Activated naive CD8-positive, alpha-beta T cell treated with anti-CD3 and anti-CD28 coated beads, Interleukin-2, amount 10 ng/mL, durations not matched to agents 7 days and 5 days (primary cell): ENCODE data around the gene MT4. TPM values are rescaled to one million over a fixed set of nuclear protein-coding genes. Genes with fewer than 3 reads are reported as not detected.
"Not testable (repeated sequence)": the region's sequence is repeated elsewhere in the genome, so short reads cannot be mapped to it uniquely, and the experiment has no call there.

Experiments used
- ATAC-seq: fragments of 150-1000 bp; cut with Tn5 transposase; one replicate; pipeline ENCODE4 v1.10.0; 2021; ENCODE audit warnings: low read depth, moderate library complexity
- POLR2A ChIA-PET: fragments of 350-600 bp; sonication (Branson Sonifier 250); formaldehyde crosslinking; loops from one replicate; lab custom pipeline; 2021; ENCODE audit warnings: antibody characterized with exemption; lab: Charles Lee
- DNase-seq: peaks from one replicate; pipeline ENCODE4 v3.0.0; 2021
- H3K27ac Mint-ChIP-seq: one replicate; pipeline ENCODE4 v1.8.0; 2022; ENCODE audit warnings: mild to moderate bottlenecking, mixed read lengths
- H3K27me3 Mint-ChIP-seq: one replicate; pipeline ENCODE4 v1.8.0; 2022; ENCODE audit warnings: mild to moderate bottlenecking, moderate library complexity, mixed read lengths
- H3K36me3 Mint-ChIP-seq: one replicate; pipeline ENCODE4 v1.8.0; 2021; ENCODE audit warnings: mild to moderate bottlenecking, mixed read lengths
- H3K4me1 Mint-ChIP-seq: one replicate; pipeline ENCODE4 v1.8.0; 2021; ENCODE audit warnings: mixed read lengths
- H3K4me3 Mint-ChIP-seq: one replicate; pipeline ENCODE4 v1.8.0; 2022; ENCODE audit warnings: mild to moderate bottlenecking, moderate library complexity, mixed read lengths
- H3K9me3 Mint-ChIP-seq: one replicate; pipeline ENCODE4 v1.8.0; 2021; ENCODE audit warnings: mixed read lengths
- total RNA-seq, 2 experiments: library from RNA; stranded (reverse); gene quantifications; one replicate each; pipeline ENCODE4 v1.2.3, GENCODE V29; 2021

MT4 gene
- total RNA-seq, 2 experiments from 2014 or later, result not detected

DNA sequence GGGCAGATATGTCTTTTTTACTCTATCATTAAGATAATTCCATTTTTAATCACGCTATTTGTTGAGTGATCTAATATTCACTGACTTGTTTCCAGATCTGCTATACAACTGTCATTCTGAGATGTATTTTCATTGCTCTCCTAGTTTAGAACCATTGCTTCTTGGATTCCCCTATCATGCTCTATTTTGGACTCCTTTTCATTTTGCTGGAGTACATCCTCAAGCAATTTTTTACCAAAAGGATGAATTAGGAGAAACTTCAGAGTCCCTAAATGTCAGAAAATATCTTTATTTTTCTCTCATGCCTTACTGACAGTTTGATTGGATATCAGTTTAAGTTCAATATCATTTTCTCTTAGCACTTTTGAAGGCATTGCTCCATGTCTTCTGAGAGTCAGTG lies 9.8 kb downstream of the MT4 start:
- Mint-ChIP-seq H3K27ac (no peak overlapping the region), H3K27me3 (peaks cover 3% of the 10 kb centered on the region), H3K36me3 (no peaks in the 10 kb centered on the region), H3K4me1 (peaks cover 4% of the 10 kb centered on the region), H3K9me3 (peaks cover 2% of the 10 kb centered on the region), H3K4me3 (no peak overlapping the region)
- POLR2A ChIA-PET, result no interaction called here
- no peak for DNase-seq
- no peak for ATAC-seq

GRCh38 chr16:56576585-56577299 lies 11.9 kb downstream of the MT4 start:
- DNase-seq (peak; percentile 93), ATAC-seq (peak; percentile 99)
- Mint-ChIP-seq H3K4me1 (peaks cover 4% of the 10 kb centered on the region), H3K27me3 (peaks cover 11% of the 10 kb centered on the region), H3K9me3 (peaks cover 2% of the 10 kb centered on the region), H3K27ac (peak overlapping the region; percentile 67), H3K36me3 (no peaks in the 10 kb centered on the region), H3K4me3 (no peak overlapping the region)
- POLR2A ChIA-PET, result interaction anchor here (1.0 to 2.1 kb wide), 2 partner anchors 32 to 125 kb away, joined by 3 to 14 read pairs; partner anchors contain the start of gene MT2A

- H3K36me3 Mint-ChIP-seq, result no peaks in the 10 kb centered on the region
- H3K4me1 Mint-ChIP-seq, result peaks cover 4% of the 10 kb centered on the region
- H3K9me3 Mint-ChIP-seq, result peaks cover 2% of the 10 kb centered on the region
- POLR2A ChIA-PET, result interaction anchor here (2.1 kb wide), 1 partner anchor 124 kb away, joined by 14 read pairs; no protein-coding TSS in a partner anchor
- H3K27me3 Mint-ChIP-seq, result peaks cover 12% of the 10 kb centered on the region
- no peak overlapping the region for H3K4me3 Mint-ChIP-seq
- H3K27ac Mint-ChIP-seq, result peak overlapping the region; percentile 67
- no peak for DNase-seq
- no peak for ATAC-seq
Observed at GRCh38 chr16:56577300-56577625, 12.4 kb downstream of the MT4 start.

- POLR2A ChIA-PET, result no interaction called here
- peaks cover 6% of the 10 kb centered on the region for H3K4me1 Mint-ChIP-seq
- H3K9me3 Mint-ChIP-seq, result no peaks in the 10 kb centered on the region
- H3K27me3 Mint-ChIP-seq, result peaks cover 10% of the 10 kb centered on the region
- H3K27ac Mint-ChIP-seq, result no peak overlapping the region
- no peak overlapping the region for H3K4me3 Mint-ChIP-seq
- ATAC-seq, result no peak
- no peak for DNase-seq
- no peaks in the 10 kb centered on the region for H3K36me3 Mint-ChIP-seq
Observed at GRCh38 chr16:56580391-56581048, 15.6 kb downstream of the MT4 start.

DNA sequence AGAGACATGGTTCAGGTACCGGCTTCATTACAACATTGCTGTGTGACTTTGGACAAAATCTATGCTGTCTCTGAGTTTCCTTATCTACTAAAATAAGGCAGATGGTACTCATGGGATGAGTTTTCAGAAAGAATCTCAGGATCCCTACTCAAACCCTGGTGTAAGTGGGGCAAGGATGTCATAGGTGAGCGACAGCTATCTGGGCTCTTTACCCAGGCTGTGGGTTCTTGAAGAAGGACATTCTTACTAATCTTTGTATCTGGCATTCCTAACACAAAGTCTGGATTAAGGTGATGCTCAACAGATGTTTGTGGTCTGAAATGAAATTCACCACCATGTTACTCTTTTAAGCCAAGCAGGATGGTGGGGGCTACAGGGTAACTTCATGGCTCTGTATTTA lies 18.0 kb downstream of the MT4 start:
- DNase-seq, POLR2A ChIA-PET, H3K27ac Mint-ChIP-seq, H3K36me3 Mint-ChIP-seq, ATAC-seq, H3K4me1 Mint-ChIP-seq, H3K4me3 Mint-ChIP-seq, H3K9me3 Mint-ChIP-seq: not testable (repeated sequence)
- peaks cover 26% of the 10 kb centered on the region for H3K27me3 Mint-ChIP-seq

- POLR2A ChIA-PET, result no interaction called here
- H3K9me3 Mint-ChIP-seq, result no peaks in the 10 kb centered on the region
Observed at GRCh38 chr16:56583351-56584168, 18.7 kb downstream of the MT4 start.

DNA sequence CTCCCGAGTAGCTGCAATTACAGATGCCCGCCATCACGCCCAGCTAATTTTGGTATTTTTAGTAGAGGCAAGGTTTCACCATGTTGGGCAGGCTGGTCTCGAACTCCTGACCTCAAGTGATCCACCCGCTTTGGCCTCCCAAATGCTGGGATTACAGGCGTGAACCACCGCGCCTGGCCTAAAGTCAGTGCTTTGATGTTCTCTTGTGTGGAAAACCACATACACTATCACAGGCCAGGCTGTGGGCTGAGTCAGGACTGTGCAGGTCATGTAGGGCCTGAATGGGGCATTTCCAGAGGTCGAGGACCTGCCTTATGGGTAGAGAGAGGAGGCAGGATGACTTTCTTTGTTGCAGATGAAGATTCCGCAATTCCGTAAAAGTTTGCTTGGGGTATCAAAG lies 19.4 kb downstream of the MT4 start:
- Mint-ChIP-seq H3K27me3 (peaks cover 36% of the 10 kb centered on the region), H3K27ac (no peak overlapping the region), H3K36me3 (no peaks in the 10 kb centered on the region), H3K9me3 (no peaks in the 10 kb centered on the region), H3K4me3 (no peak overlapping the region), H3K4me1 (peaks cover 7% of the 10 kb centered on the region)
- no peak for DNase-seq
- POLR2A ChIA-PET, result no interaction called here
- ATAC-seq, result no peak

More at GRCh38 chr16:56583351-56584168, 18.7 kb downstream of the MT4 start:
- Mint-ChIP-seq H3K36me3 (no peaks in the 10 kb centered on the region), H3K4me3 (no peak overlapping the region), H3K4me1 (peaks cover 3% of the 10 kb centered on the region), H3K27ac (no peak overlapping the region), H3K27me3 (peaks cover 32% of the 10 kb centered on the region)
- no peak for DNase-seq
- ATAC-seq, result no peak

DNA sequence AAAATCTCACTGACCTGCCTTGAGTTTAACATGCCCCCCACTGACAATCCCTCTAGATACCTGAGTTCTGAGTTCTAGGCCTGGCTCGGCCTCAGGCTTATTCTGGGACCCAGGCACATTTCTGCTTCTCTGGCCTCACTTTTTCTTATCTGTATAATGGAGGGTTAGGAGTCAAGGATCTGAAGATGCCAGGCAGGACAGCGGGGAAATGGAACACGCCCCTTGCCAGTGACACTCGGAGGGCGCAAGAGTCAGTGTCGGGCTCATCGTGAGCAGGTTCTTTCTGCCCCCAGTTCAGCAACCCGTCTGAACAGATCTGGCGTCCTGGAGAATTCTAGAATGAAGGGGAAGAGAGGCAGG lies 23.9 kb downstream of the MT4 start:
- H3K9me3 Mint-ChIP-seq, result no peaks in the 10 kb centered on the region
- H3K27me3 Mint-ChIP-seq, result peaks cover 49% of the 10 kb centered on the region
- H3K4me3 Mint-ChIP-seq, result peak overlapping the region; percentile 83

DNA sequence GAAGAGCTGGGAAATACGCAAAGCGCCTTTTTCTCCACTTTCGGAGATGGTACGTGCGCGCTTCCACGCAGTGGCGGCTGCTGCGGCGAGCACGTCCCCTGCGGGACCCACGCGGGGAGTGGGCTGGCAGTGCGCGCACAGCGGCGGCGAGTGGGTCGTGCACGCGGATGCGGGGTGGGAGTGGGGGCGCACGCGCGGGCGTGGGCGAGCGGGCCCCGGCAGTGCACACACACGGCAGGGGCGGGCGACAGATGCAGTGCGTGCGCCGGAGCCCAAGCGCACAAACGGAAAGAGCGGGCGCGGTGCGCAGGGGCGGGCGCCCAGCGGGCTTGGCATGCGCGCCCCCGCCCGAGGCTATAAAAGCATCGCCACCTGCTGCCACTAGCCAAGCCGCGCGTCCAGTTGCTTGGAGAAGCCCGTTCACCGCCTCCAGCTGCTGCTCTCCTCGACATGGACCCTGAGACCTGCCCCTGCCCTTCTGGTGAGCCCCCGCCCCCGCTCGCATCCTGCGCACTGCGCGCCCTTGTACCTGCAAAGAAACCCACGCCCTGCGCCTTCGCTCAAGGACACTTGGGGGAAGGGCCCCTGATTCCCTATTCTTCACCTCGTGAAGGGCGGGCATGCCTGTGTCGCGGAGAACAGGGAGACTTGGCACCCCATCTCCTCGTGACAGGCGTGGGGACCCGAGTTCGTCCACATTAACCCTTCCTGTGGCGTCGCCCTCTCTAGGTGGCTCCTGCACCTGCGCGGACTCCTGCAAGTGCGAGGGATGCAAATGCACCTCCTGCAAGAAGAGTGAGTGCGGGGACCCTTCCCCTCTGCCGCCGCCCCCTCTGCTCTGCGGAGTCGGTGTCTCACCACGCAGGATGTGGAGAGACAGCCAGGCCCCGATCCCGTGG lies 24.5 kb downstream of the MT4 start, which contains the start of gene MT3:
Gene MT3, plus strand, starts transcription at position 388 of the 899 bp plus-strand sequence. Its CDS starts 63 bp downstream, at position 451.
- no peak within 1 kb of the TSS for H3K27ac Mint-ChIP-seq
- POLR2A ChIA-PET, result no interaction called here
- peaks cover 18% of the 10 kb centered on the region for H3K4me1 Mint-ChIP-seq
- H3K4me3 Mint-ChIP-seq, result peak within 1 kb of the TSS; percentile 83
- no peaks in the 10 kb centered on the region for H3K9me3 Mint-ChIP-seq
- DNase-seq (peak; percentile 66), ATAC-seq (peak; percentile 81)
- peaks cover 49% of the 10 kb centered on the region for H3K27me3 Mint-ChIP-seq
- H3K36me3 Mint-ChIP-seq, result no peaks in the 10 kb centered on the region

More for the DNA sequence above, 23.9 kb downstream of the MT4 start:
- Mint-ChIP-seq H3K36me3 (no peaks in the 10 kb centered on the region), H3K27ac (no peak overlapping the region), H3K4me1 (peaks cover 19% of the 10 kb centered on the region)
- POLR2A ChIA-PET, result no interaction called here
- DNase-seq (no peak), ATAC-seq (no peak)

- Mint-ChIP-seq H3K4me3 (no peak overlapping the region), H3K4me1 (peaks cover 17% of the 10 kb centered on the region), H3K27ac (no peak overlapping the region), H3K36me3 (no peaks in the 10 kb centered on the region), H3K27me3 (peaks cover 46% of the 10 kb centered on the region), H3K9me3 (no peaks in the 10 kb centered on the region)
- ATAC-seq, result no peak
- POLR2A ChIA-PET, result interaction anchor here (0.6 kb wide), 1 partner anchor 343 kb away, joined by 4 read pairs; no protein-coding TSS in a partner anchor
- DNase-seq, result no peak
Observed at GRCh38 chr16:56591377-56592060, 26.6 kb downstream of the MT4 start.

DNA sequence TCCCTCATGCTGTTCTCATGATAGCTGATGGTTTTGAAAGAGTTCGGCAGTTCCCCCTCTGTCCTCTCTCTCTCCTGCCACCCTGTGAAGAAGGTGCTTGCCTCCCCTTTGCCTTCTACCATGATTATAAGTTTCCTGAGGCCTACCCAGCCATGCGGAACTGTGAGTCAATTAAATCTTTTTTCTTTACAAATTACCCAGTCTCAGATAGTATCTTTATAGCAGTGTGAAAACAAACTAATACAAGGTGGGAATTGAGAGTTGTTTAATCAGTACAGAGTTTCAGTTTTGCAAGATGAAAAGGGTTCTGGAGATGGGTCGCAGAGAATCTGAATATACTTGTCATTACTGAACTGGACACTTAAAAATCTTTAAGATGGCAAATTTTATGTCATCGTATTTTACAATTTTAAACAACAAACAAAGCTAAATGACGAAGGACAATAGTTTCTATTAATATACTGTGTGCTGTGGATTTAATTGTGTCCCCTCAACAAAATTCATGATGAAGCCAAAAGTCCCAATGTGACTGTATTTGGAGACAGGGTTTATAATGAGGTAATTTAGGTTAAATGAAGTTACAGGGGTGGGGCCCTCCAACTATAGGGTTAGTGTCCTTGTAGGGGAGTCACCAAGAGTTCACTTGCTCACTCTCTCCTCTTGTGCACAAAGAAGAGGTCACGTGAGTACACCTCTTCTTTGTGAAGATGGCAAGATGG lies 28.9 kb downstream of the MT4 start:
- peaks cover 26% of the 10 kb centered on the region for H3K27me3 Mint-ChIP-seq
- peaks cover 18% of the 10 kb centered on the region for H3K4me1 Mint-ChIP-seq
- H3K36me3 Mint-ChIP-seq, result no peaks in the 10 kb centered on the region
- H3K27ac Mint-ChIP-seq, result no peak overlapping the region
- ATAC-seq, result no peak
- POLR2A ChIA-PET, result interaction anchor here (0.6 kb wide), 1 partner anchor 63 kb away, joined by 3 read pairs; no protein-coding TSS in a partner anchor
- H3K9me3 Mint-ChIP-seq, result no peaks in the 10 kb centered on the region
- no peak overlapping the region for H3K4me3 Mint-ChIP-seq
- DNase-seq, result no peak

- no peaks in the 10 kb centered on the region for H3K36me3 Mint-ChIP-seq
- H3K9me3 Mint-ChIP-seq, result no peaks in the 10 kb centered on the region
- H3K27ac Mint-ChIP-seq, result no peak overlapping the region
- H3K27me3 Mint-ChIP-seq, result peaks cover 24% of the 10 kb centered on the region
- POLR2A ChIA-PET, result interaction anchor here (0.6 kb wide), 1 partner anchor 62 kb away, joined by 3 read pairs; no protein-coding TSS in a partner anchor
- no peak overlapping the region for H3K4me3 Mint-ChIP-seq
- peaks cover 16% of the 10 kb centered on the region for H3K4me1 Mint-ChIP-seq
- DNase-seq (no peak), ATAC-seq (no peak)
Observed at GRCh38 chr16:56594292-56594619, 29.4 kb downstream of the MT4 start.
